ENCODE measurements around the gene DCAF11. TPM values are rescaled to one million over a fixed set of nuclear protein-coding genes. Genes with fewer than 3 reads are reported as not detected.
"Not testable (repeated sequence)": the region's sequence is repeated elsewhere in the genome, so short reads cannot be mapped to it uniquely, and the experiment has no call there.

Gene DCAF11
- total RNA-seq, 2 donors from 2014 or later: 52.8 to 54.2 TPM

DNA sequence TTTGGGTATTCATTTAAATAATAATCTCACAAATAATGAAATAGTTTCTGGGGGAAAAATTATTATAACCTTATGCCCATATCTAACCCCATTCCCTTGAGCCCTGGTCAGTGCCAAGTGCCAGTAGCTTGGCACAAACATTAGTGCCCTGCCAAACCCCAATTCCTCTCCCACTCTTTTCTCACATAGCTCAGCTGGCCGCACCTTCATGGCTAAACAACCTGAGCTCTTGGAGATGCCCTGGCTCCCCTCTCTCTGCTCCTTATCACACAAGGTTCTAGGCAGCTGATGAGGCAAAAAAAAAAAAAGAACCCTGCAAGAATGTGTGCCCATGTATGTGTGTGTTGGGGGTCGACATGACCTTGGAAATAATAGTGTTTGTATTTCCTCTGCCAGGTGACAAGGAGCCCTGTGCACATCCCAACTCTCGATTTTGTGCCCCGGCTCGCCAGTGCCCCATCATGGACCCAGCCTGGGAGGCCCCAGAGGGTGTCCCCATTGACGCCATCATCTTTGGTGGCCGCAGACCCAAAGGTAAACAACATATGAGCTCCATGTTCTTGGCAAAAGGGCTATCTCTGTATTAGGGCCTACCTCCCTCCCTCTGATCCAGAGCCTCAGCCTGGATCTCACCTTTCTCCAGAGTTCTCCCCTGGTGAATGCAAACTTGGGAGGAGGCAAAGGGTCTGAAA lies 12.1 kb upstream of the DCAF11 start:
- Histone ChIP-seq H3K4me1 (ENCODE audit: control insufficient read depth in 1 of 2, low read depth in 2 of 2) (no peaks in the 10 kb centered on the region), H3K36me3 (no peaks in the 10 kb centered on the region), H3K9me3 (no peaks in the 10 kb centered on the region), H3K4me3 (no peak overlapping the region), H3K27ac (no peak overlapping the region), H3K27me3 (replicated peaks; ENCODE audit: insufficient read depth) (no peaks in the 10 kb centered on the region)
- no peak for DNase-seq (ENCODE audit: low spot score)
- no peak for ATAC-seq (ENCODE audit: insufficient number of reproducible peaks, low FRiP score, low read depth)
- TF ChIP-seq, protein P1, sequence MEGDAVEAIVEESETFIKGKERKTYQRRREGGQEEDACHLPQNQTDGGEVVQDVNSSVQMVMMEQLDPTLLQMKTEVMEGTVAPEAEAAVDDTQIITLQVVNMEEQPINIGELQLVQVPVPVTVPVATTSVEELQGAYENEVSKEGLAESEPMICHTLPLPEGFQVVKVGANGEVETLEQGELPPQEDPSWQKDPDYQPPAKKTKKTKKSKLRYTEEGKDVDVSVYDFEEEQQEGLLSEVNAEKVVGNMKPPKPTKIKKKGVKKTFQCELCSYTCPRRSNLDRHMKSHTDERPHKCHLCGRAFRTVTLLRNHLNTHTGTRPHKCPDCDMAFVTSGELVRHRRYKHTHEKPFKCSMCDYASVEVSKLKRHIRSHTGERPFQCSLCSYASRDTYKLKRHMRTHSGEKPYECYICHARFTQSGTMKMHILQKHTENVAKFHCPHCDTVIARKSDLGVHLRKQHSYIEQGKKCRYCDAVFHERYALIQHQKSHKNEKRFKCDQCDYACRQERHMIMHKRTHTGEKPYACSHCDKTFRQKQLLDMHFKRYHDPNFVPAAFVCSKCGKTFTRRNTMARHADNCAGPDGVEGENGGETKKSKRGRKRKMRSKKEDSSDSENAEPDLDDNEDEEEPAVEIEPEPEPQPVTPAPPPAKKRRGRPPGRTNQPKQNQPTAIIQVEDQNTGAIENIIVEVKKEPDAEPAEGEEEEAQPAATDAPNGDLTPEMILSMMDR (IDR thresholded peaks at IDR 0.05): no peak

DNA sequence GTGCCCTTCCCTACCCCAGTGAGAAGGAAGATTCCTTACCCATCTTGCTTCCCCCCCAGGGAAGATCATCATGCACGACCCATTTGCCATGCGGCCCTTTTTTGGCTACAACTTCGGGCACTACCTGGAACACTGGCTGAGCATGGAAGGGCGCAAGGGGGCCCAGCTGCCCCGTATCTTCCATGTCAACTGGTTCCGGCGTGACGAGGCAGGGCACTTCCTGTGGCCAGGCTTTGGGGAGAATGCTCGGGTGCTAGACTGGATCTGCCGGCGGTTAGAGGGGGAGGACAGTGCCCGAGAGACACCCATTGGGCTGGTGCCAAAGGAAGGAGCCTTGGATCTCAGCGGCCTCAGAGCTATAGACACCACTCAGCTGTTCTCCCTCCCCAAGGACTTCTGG lies 11.1 kb upstream of the DCAF11 start:
- Histone ChIP-seq H3K4me1 (ENCODE audit: control insufficient read depth in 1 of 2, low read depth in 2 of 2) (no peaks in the 10 kb centered on the region), H3K4me3 (no peak overlapping the region), H3K36me3 (no peaks in the 10 kb centered on the region), H3K9me3 (no peaks in the 10 kb centered on the region), H3K27ac (no peak overlapping the region), H3K27me3 (replicated peaks; ENCODE audit: insufficient read depth) (no peaks in the 10 kb centered on the region)
- DNase-seq (ENCODE audit: low spot score) (no peak), ATAC-seq (ENCODE audit: insufficient number of reproducible peaks, low FRiP score, low read depth) (no peak)
- TF ChIP-seq, protein P1 (IDR thresholded peaks at IDR 0.05): no peak

DNA sequence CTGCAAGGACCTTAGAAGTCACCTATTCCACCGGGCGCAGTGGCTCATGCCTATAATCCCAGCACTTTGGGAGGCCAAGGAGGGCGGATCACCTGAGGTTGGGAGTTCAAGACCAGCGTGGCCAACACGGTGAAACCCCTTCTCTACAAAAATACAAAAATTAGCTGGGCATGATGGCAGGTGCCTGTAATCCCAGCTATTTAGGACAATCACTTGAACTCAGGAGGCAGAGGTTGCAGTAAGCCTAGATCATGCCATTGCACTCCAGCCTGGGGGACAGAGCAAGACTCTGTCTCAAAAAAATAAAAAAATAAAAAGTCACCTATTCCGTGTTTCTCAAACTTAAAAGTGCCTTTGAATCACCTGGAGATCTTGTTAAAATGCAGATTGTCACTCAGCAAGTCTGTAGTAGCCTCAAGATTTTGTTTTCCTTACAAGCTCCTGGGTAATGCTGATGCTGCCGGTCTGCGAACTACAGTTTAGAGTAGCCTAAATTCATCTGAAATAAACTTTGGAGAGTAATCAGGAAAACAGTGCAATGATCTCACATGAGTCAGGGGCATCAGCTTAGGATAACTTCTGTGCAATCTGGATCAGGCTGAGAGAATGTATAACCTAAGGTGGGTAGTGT lies 8.9 kb upstream of the DCAF11 start:
- not testable (repeated sequence) for DNase-seq (ENCODE audit: low spot score); H3K36me3 ChIP-seq; H3K4me3 ChIP-seq; ATAC-seq (ENCODE audit: insufficient number of reproducible peaks, low FRiP score, low read depth); H3K27ac ChIP-seq; H3K4me1 ChIP-seq (ENCODE audit: control insufficient read depth in 1 of 2, low read depth in 2 of 2); H3K27me3 ChIP-seq (replicated peaks; ENCODE audit: insufficient read depth); H3K9me3 ChIP-seq

GRCh38 chr14:24106672-24107271 lies 7.8 kb upstream of the DCAF11 start:
- Histone ChIP-seq H3K4me3 (no peak overlapping the region), H3K4me1 (ENCODE audit: control insufficient read depth in 1 of 2, low read depth in 2 of 2) (no peaks in the 10 kb centered on the region), H3K27me3 (replicated peaks; ENCODE audit: insufficient read depth) (no peaks in the 10 kb centered on the region), H3K27ac (no peak overlapping the region), H3K36me3 (no peaks in the 10 kb centered on the region), H3K9me3 (no peaks in the 10 kb centered on the region)
- DNase-seq (ENCODE audit: low spot score) (no peak), ATAC-seq (ENCODE audit: insufficient number of reproducible peaks, low FRiP score, low read depth) (no peak)
- TF ChIP-seq, protein P1 (IDR thresholded peaks at IDR 0.05): no peak

- no peaks in the 10 kb centered on the region for H3K36me3 ChIP-seq
- H3K4me1 ChIP-seq (ENCODE audit: control insufficient read depth in 1 of 2, low read depth in 2 of 2): no peaks in the 10 kb centered on the region
- H3K27me3 ChIP-seq (replicated peaks; ENCODE audit: insufficient read depth): no peaks in the 10 kb centered on the region
- TF ChIP-seq, protein P1 (IDR thresholded peaks at IDR 0.05): no peak
- DNase-seq (ENCODE audit: low spot score): no peak
- no peak overlapping the region for H3K27ac ChIP-seq
- H3K4me3 ChIP-seq: no peak overlapping the region
- ATAC-seq (ENCODE audit: insufficient number of reproducible peaks, low FRiP score, low read depth): no peak
- no peaks in the 10 kb centered on the region for H3K9me3 ChIP-seq
Observed at GRCh38 chr14:24108336-24108874, 6.2 kb upstream of the DCAF11 start.

All from thoracic aorta (tissue), 2 donors.